WTC11 (cell line): Measurements from ENCODE around the gene AKTIP. TPM values are rescaled to one million over a fixed set of nuclear protein-coding genes. Genes with fewer than 3 reads are reported as not detected.

Experiments
- ATAC-seq: fragments of 200-7000 bp; cut with Tn5 transposase; 2 replicates; pipeline ENCODE4 v1.10.0; 2021; ENCODE audit warnings: mild to moderate bottlenecking, moderate library complexity
- CTCF ChIA-PET: fragments of 300-600 bp; sonication (Branson Sonifier 250); formaldehyde crosslinking; loops from one replicate; lab custom pipeline; 2021; ENCODE audit warnings: antibody characterized with exemption; lab: Charles Lee
- POLR2A ChIA-PET: fragments of 350-600 bp; sonication (Branson Sonifier 250); formaldehyde crosslinking; loops from one replicate; lab custom pipeline; 2021; ENCODE audit warnings: antibody characterized with exemption; lab: Charles Lee
- DNase-seq: peaks from one replicate; pipeline ENCODE4 v3.0.0; 2021; ENCODE audit warnings: low spot score
- H3K27ac Mint-ChIP-seq: 2 replicates; pipeline ENCODE4 v1.8.0; 2021; ENCODE audit warnings: mixed read lengths
- H3K27me3 Mint-ChIP-seq: 2 replicates; pipeline ENCODE4 v1.8.0; 2021; ENCODE audit warnings: low read depth, mild to moderate bottlenecking, moderate library complexity, mixed read lengths
- H3K36me3 Mint-ChIP-seq: 2 replicates; pipeline ENCODE4 v1.8.0; 2021; ENCODE audit warnings: mixed read lengths
- H3K4me1 Mint-ChIP-seq: 2 replicates; pipeline ENCODE4 v1.8.0; 2022; ENCODE audit warnings: mixed read lengths
- H3K4me3 Mint-ChIP-seq: 2 replicates; pipeline ENCODE4 v1.8.0; 2021; ENCODE audit warnings: mild to moderate bottlenecking, moderate library complexity, mixed read lengths
- H3K9me3 Mint-ChIP-seq: 2 replicates; pipeline ENCODE4 v1.8.0; 2021; ENCODE audit warnings: mixed read lengths
- ETV6 ChIP-seq: sonication (generic); formaldehyde crosslinking; IDR thresholded peaks from 2 replicates; pipeline ENCODE4 v1.8.1; 2022; ENCODE audit warnings: mild to moderate bottlenecking, missing genetic modification reagents
- KAT7 ChIP-seq: sonication (generic); formaldehyde crosslinking; IDR thresholded peaks from 2 replicates; pipeline ENCODE4 v1.8.1; 2023; ENCODE audit warnings: missing genetic modification reagents, mild to moderate bottlenecking, borderline replicate concordance
- NFYB ChIP-seq: sonication (generic); formaldehyde crosslinking; conservative IDR thresholded peaks from 2 replicates; pipeline ENCODE4 v1.8.0; 2022; ENCODE audit warnings: low read depth, missing genetic modification reagents
- NR3C1 ChIP-seq: sonication (generic); formaldehyde crosslinking; conservative IDR thresholded peaks from 2 replicates; pipeline ENCODE4 v1.8.1; 2023; ENCODE audit warnings: low read depth, mild to moderate bottlenecking, missing genetic modification reagents
- OVOL2 ChIP-seq: fragments of 250-450 bp; sonication (Bioruptor Pico); IDR thresholded peaks from 2 replicates; pipeline ENCODE4 v1.9.0; 2021; ENCODE audit warnings: mild to moderate bottlenecking, borderline replicate concordance
- SOX15 ChIP-seq: fragments of 250-450 bp; sonication (Bioruptor Pico); IDR thresholded peaks from 2 replicates; pipeline ENCODE4 v1.9.0; 2021; ENCODE audit warnings: mild to moderate bottlenecking
- ZNF671 ChIP-seq: fragments of 250-450 bp; sonication (Bioruptor Pico); IDR thresholded peaks from 2 replicates; pipeline ENCODE4 v1.8.0; 2021; ENCODE audit warnings: mild to moderate bottlenecking
- total RNA-seq: library from RNA; stranded (reverse); gene quantifications from 3 replicates; pipeline ENCODE4 v1.2.3, GENCODE V29; 2021
- TF ChIP-seq, protein P1 (sequence below): sonication (generic); formaldehyde crosslinking; IDR thresholded peaks from 2 replicates; pipeline ENCODE4 v1.8.1; 2023; ENCODE audit warnings: mild to moderate bottlenecking, moderate library complexity, missing genetic modification reagents
- TF ChIP-seq, protein P2 (sequence below): sonication (generic); formaldehyde crosslinking; IDR thresholded peaks from 2 replicates; pipeline ENCODE4 v1.8.0; 2022; ENCODE audit warnings: mild to moderate bottlenecking, missing genetic modification reagents
- TF ChIP-seq, protein P3 (sequence below): fragments of 250-450 bp; sonication (Bioruptor Pico); IDR thresholded peaks from 2 replicates; pipeline ENCODE4 v1.9.0; 2021; ENCODE audit warnings: mild to moderate bottlenecking
- TF ChIP-seq, protein P4 (sequence below): fragments of 250-450 bp; sonication (Bioruptor Pico); IDR thresholded peaks from 2 replicates; pipeline ENCODE4 v1.9.0; 2021; ENCODE audit warnings: moderate library complexity, mild to moderate bottlenecking, inconsistent platforms, borderline replicate concordance
- TF ChIP-seq, protein P5 (sequence below): fragments of 250-450 bp; sonication (Bioruptor Pico); IDR thresholded peaks from 2 replicates; pipeline ENCODE4 v1.8.0; 2021; ENCODE audit warnings: mild to moderate bottlenecking
- TF ChIP-seq, protein P6 (sequence below): sonication (generic); formaldehyde crosslinking; IDR thresholded peaks from 2 replicates; pipeline ENCODE4 v1.8.1; 2022; ENCODE audit warnings: mild to moderate bottlenecking, missing genetic modification reagents, moderate library complexity, borderline replicate concordance
- TF ChIP-seq, protein P7 (sequence below): sonication (generic); formaldehyde crosslinking; IDR thresholded peaks from 2 replicates; pipeline ENCODE4 v1.8.1; 2023; ENCODE audit warnings: mild to moderate bottlenecking, missing genetic modification reagents, borderline replicate concordance
- TF ChIP-seq, protein P8 (sequence below): sonication (generic); formaldehyde crosslinking; IDR thresholded peaks from 2 replicates; pipeline ENCODE4 v1.8.0; 2022; ENCODE audit warnings: mild to moderate bottlenecking, missing genetic modification reagents
- TF ChIP-seq, protein P9 (sequence below): fragments of 200-600 bp; IDR thresholded peaks from 2 replicates; pipeline ENCODE4 v1.8.0; 2022; ENCODE audit warnings: antibody characterized with exemption
- TF ChIP-seq, protein P10 (sequence below): fragments of 250-450 bp; sonication (Bioruptor Pico); IDR thresholded peaks from 2 replicates; pipeline ENCODE4 v1.9.0; 2021; ENCODE audit warnings: mild to moderate bottlenecking

The AKTIP gene
- total RNA-seq, 1 experiment from 2014 or later = 19.9 TPM

DNA sequence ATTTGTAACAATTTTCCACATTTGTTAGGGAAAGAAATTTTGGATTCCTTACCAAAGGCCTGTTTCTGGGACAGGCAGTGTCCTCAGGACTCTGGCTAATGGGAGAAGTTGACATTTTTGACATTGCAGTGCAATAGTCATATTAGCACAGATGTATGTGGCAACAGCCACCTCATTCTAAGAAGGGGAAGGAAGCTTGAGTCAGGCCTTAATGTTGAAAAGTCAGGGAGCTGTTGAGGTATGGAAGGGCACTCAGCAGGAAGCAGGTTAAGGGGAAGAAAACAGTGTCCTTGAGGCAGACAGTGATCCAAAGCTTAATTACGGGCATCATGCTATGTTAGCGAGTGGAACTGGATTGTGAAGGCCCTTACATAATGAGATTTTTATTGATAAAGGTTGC lies 20.9 kb downstream of the AKTIP start (continued):
- no peak for TF ChIP-seq KAT7 (CRISPR knock-in tag)
- TF ChIP-seq SOX15 (CRISPR knock-in tag) = no peak
- TF ChIP-seq, all 79 proteins: peak for 0

DNA sequence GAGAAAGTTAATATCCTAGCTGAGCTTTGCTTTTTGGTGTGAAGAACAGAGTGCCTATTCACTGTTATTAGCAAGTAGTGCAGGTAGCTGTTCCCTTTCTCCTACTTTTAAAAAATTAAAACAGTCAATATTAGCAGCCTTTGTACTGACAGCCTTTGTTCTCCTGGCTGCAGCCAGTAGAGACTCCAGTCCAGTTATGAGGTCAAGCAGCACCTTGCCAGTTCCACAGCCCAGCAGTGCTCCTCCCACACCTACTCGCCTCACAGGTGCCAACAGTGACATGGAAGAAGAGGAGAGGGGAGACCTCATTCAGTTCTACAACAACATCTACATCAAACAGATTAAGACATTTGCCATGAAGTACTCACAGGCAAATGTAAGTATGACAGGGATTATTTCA lies 22.6 kb downstream of the AKTIP start:
- TF ChIP-seq, protein P1, sequence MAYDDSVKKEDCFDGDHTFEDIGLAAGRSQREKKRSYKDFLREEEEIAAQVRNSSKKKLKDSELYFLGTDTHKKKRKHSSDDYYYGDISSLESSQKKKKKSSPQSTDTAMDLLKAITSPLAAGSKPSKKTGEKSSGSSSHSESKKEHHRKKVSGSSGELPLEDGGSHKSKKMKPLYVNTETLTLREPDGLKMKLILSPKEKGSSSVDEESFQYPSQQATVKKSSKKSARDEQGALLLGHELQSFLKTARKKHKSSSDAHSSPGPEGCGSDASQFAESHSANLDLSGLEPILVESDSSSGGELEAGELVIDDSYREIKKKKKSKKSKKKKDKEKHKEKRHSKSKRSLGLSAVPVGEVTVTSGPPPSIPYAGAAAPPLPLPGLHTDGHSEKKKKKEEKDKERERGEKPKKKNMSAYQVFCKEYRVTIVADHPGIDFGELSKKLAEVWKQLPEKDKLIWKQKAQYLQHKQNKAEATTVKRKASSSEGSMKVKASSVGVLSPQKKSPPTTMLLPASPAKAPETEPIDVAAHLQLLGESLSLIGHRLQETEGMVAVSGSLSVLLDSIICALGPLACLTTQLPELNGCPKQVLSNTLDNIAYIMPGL (CRISPR knock-in tag) = no peak
- TF ChIP-seq, protein P2, sequence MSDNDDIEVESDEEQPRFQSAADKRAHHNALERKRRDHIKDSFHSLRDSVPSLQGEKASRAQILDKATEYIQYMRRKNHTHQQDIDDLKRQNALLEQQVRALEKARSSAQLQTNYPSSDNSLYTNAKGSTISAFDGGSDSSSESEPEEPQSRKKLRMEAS (CRISPR knock-in tag) = no peak
- TF ChIP-seq NR3C1 (no peak), NFYB (CRISPR knock-in tag) (no peak), OVOL2 (CRISPR knock-in tag) (no peak)
- TF ChIP-seq, protein P3, sequence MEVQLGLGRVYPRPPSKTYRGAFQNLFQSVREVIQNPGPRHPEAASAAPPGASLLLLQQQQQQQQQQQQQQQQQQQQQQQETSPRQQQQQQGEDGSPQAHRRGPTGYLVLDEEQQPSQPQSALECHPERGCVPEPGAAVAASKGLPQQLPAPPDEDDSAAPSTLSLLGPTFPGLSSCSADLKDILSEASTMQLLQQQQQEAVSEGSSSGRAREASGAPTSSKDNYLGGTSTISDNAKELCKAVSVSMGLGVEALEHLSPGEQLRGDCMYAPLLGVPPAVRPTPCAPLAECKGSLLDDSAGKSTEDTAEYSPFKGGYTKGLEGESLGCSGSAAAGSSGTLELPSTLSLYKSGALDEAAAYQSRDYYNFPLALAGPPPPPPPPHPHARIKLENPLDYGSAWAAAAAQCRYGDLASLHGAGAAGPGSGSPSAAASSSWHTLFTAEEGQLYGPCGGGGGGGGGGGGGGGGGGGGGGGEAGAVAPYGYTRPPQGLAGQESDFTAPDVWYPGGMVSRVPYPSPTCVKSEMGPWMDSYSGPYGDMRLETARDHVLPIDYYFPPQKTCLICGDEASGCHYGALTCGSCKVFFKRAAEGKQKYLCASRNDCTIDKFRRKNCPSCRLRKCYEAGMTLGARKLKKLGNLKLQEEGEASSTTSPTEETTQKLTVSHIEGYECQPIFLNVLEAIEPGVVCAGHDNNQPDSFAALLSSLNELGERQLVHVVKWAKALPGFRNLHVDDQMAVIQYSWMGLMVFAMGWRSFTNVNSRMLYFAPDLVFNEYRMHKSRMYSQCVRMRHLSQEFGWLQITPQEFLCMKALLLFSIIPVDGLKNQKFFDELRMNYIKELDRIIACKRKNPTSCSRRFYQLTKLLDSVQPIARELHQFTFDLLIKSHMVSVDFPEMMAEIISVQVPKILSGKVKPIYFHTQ (CRISPR knock-in tag) = no peak
- TF ChIP-seq, protein P4, sequence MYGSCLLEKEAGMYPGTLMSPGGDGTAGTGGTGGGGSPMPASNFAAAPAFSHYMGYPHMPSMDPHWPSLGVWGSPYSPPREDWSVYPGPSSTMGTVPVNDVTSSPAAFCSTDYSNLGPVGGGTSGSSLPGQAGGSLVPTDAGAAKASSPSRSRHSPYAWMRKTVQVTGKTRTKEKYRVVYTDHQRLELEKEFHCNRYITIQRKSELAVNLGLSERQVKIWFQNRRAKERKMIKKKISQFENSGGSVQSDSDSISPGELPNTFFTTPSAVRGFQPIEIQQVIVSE (CRISPR knock-in tag) = no peak
- TF ChIP-seq, protein P5, sequence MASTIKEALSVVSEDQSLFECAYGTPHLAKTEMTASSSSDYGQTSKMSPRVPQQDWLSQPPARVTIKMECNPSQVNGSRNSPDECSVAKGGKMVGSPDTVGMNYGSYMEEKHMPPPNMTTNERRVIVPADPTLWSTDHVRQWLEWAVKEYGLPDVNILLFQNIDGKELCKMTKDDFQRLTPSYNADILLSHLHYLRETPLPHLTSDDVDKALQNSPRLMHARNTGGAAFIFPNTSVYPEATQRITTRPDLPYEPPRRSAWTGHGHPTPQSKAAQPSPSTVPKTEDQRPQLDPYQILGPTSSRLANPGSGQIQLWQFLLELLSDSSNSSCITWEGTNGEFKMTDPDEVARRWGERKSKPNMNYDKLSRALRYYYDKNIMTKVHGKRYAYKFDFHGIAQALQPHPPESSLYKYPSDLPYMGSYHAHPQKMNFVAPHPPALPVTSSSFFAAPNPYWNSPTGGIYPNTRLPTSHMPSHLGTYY (CRISPR knock-in tag) = no peak
- TF ChIP-seq, all 79 proteins: peak for 0
- Mint-ChIP-seq H3K4me3 (no peak overlapping the region), H3K9me3 (peaks cover 9% of the 10 kb centered on the region), H3K27me3 (no peaks in the 10 kb centered on the region), H3K36me3 (peaks cover 67% of the 10 kb centered on the region), H3K4me1 (no peaks in the 10 kb centered on the region), H3K27ac (no peak overlapping the region)
- CTCF ChIA-PET = no interaction called here
- POLR2A ChIA-PET = no interaction called here
- DNase-seq (no peak), ATAC-seq (no peak)

DNA sequence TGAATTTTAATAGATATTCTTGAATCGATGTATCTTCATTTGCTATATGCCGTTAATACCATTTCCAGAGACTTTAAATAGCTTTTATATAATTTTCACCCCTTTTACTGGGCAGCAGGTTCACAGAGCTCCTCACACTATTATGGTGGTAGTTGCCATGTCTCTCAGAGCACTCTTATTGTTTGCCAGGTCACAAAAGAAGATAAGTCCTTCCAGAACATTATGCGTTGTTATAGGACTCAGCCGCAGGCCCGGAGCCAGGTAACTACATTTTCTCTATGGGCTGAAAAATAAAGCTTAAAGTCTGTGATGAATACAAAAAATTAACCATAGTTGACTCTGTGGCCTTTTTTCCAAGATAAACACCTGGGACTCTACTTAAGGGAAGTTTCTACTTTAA lies 24.0 kb downstream of the AKTIP start:
- H3K36me3 Mint-ChIP-seq = peaks cover 54% of the 10 kb centered on the region
- POLR2A ChIA-PET = no interaction called here
- CTCF ChIA-PET = no interaction called here
- TF ChIP-seq ZNF671 (CRISPR knock-in tag) (no peak), ETV6 (CRISPR knock-in tag) (no peak)
- TF ChIP-seq, protein P6, sequence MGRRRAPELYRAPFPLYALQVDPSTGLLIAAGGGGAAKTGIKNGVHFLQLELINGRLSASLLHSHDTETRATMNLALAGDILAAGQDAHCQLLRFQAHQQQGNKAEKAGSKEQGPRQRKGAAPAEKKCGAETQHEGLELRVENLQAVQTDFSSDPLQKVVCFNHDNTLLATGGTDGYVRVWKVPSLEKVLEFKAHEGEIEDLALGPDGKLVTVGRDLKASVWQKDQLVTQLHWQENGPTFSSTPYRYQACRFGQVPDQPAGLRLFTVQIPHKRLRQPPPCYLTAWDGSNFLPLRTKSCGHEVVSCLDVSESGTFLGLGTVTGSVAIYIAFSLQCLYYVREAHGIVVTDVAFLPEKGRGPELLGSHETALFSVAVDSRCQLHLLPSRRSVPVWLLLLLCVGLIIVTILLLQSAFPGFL (CRISPR knock-in tag) = no peak
- TF ChIP-seq, protein P7, sequence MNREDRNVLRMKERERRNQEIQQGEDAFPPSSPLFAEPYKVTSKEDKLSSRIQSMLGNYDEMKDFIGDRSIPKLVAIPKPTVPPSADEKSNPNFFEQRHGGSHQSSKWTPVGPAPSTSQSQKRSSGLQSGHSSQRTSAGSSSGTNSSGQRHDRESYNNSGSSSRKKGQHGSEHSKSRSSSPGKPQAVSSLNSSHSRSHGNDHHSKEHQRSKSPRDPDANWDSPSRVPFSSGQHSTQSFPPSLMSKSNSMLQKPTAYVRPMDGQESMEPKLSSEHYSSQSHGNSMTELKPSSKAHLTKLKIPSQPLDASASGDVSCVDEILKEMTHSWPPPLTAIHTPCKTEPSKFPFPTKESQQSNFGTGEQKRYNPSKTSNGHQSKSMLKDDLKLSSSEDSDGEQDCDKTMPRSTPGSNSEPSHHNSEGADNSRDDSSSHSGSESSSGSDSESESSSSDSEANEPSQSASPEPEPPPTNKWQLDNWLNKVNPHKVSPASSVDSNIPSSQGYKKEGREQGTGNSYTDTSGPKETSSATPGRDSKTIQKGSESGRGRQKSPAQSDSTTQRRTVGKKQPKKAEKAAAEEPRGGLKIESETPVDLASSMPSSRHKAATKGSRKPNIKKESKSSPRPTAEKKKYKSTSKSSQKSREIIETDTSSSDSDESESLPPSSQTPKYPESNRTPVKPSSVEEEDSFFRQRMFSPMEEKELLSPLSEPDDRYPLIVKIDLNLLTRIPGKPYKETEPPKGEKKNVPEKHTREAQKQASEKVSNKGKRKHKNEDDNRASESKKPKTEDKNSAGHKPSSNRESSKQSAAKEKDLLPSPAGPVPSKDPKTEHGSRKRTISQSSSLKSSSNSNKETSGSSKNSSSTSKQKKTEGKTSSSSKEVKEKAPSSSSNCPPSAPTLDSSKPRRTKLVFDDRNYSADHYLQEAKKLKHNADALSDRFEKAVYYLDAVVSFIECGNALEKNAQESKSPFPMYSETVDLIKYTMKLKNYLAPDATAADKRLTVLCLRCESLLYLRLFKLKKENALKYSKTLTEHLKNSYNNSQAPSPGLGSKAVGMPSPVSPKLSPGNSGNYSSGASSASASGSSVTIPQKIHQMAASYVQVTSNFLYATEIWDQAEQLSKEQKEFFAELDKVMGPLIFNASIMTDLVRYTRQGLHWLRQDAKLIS (CRISPR knock-in tag) = no peak
- TF ChIP-seq, protein P8, sequence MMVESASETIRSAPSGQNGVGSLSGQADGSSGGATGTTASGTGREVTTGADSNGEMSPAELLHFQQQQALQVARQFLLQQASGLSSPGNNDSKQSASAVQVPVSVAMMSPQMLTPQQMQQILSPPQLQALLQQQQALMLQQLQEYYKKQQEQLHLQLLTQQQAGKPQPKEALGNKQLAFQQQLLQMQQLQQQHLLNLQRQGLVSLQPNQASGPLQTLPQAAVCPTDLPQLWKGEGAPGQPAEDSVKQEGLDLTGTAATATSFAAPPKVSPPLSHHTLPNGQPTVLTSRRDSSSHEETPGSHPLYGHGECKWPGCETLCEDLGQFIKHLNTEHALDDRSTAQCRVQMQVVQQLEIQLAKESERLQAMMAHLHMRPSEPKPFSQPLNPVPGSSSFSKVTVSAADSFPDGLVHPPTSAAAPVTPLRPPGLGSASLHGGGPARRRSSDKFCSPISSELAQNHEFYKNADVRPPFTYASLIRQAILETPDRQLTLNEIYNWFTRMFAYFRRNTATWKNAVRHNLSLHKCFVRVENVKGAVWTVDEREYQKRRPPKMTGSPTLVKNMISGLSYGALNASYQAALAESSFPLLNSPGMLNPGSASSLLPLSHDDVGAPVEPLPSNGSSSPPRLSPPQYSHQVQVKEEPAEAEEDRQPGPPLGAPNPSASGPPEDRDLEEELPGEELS = no peak
- TF ChIP-seq, protein P9, sequence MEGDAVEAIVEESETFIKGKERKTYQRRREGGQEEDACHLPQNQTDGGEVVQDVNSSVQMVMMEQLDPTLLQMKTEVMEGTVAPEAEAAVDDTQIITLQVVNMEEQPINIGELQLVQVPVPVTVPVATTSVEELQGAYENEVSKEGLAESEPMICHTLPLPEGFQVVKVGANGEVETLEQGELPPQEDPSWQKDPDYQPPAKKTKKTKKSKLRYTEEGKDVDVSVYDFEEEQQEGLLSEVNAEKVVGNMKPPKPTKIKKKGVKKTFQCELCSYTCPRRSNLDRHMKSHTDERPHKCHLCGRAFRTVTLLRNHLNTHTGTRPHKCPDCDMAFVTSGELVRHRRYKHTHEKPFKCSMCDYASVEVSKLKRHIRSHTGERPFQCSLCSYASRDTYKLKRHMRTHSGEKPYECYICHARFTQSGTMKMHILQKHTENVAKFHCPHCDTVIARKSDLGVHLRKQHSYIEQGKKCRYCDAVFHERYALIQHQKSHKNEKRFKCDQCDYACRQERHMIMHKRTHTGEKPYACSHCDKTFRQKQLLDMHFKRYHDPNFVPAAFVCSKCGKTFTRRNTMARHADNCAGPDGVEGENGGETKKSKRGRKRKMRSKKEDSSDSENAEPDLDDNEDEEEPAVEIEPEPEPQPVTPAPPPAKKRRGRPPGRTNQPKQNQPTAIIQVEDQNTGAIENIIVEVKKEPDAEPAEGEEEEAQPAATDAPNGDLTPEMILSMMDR = no peak
- TF ChIP-seq, protein P10, sequence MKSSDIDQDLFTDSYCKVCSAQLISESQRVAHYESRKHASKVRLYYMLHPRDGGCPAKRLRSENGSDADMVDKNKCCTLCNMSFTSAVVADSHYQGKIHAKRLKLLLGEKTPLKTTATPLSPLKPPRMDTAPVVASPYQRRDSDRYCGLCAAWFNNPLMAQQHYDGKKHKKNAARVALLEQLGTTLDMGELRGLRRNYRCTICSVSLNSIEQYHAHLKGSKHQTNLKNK (CRISPR knock-in tag) = no peak

More for the DNA sequence above, 24.0 kb downstream of the AKTIP start:
- H3K27ac Mint-ChIP-seq = no peak overlapping the region
- no peak for DNase-seq
- ATAC-seq = no peak
- H3K4me1 Mint-ChIP-seq = no peaks in the 10 kb centered on the region
- H3K9me3 Mint-ChIP-seq = no peaks in the 10 kb centered on the region
- no peak overlapping the region for H3K4me3 Mint-ChIP-seq
- no peaks in the 10 kb centered on the region for H3K27me3 Mint-ChIP-seq
